ENCODE results near the gene PRAMEF5.
"Not testable (repeated sequence)": the region's sequence is repeated elsewhere in the genome, so short reads cannot be mapped to it uniquely, and the experiment has no call there.

GRCh38 chr1:13216619-13217018 is 37.4 kb upstream of the PRAMEF5 start:
- not testable (repeated sequence) for TF ChIP-seq YY1 (IDR thresholded peaks at IDR 0.05; ENCODE audit: insufficient read depth, insufficient read length); ZNF274 (IDR thresholded peaks at IDR 0.05; ENCODE audit: low read depth, low read length)
